ENCODE data around the gene PCBP4.
"Not testable (repeated sequence)": the region's sequence is repeated elsewhere in the genome, so short reads cannot be mapped to it uniquely, and the experiment has no call there.

PCBP4 gene

DNA sequence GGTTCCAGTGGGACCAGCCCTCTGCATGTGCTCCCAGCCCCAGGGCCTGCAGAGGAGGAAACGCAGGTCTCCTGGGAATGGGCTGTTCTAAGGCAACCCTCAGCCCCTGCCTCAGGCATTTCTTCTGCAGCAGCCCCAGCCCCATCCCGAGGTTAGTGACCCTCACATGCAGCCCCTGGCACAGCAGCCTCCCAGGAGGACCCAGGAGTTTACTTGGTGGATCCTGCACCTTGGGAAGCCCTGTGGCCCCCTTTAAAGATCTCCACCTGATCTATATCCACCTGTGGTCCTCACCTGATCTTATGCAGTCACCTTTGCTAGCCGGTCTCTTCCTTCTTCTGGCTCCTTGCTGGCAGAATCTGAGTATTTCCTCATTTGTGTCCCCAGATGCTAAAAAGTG, 38.3 kb downstream of the PCBP4 start:
- in situ Hi-C loops (cut with MboI; ENCODE audit: low sequenced_read_pairs): not testable (repeated sequence)

DNA sequence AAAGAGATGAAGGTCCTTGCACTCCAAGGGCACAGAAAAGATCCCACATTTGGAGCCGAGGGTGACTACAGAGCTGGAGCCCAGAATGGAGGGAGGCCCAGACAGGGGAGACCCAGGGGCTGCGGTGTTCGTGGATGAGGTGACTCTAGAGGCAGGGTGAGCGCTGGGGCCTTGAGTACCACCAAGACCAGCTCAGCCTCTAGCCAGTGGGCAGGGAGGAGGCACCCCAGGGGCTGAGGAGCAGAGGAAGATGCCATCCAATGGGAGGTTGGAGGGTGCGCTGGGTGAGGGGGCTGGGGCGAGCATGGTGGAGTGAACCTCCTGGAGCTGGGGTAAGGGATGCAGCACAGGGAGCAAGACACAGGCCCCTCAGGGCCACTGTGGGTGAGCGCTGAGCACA, 38.8 kb downstream of the PCBP4 start:
- in situ Hi-C loops (cut with MboI; ENCODE audit: low sequenced_read_pairs): no loop called here

DNA sequence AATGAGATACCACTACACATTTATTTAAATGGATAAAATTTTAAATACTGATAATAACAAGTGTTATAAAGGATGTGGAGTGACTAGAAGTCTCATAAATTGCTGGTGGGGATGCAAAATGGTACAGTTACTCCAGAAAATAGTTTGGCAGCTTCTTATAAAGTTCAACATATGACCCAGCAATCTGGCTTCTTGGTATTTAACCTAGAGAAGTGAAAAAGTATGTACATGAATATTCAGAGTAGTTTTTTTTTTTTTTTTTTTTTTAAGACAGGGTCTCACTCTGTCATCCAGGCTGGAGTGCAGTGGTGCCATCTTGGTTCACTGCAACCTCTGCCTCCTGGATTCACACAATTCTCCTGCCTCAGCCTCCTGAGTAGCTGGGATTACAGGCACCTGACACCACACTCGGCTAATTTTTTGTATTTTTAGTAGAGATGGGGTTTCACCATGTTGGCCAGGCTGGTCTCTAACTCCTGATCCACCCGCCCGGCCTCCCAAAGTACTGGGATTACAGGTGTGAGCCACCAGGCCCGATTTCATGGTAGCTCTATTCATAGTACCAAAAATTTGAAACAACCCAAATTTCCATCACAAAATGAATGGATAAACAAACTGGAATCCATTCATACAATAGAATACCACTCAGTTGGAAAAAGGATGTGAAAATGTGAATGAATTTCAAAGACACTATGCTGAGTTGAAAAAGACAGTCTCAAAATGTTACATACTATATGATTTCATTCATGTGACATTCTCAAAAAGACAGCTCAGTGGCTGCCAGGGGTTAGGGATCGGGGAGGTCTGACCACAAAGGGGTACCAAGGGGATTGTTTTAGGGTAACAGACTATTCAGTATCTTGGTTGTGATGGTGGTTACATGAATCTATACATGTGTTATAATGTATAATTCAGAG, 39.9 kb downstream of the PCBP4 start:
- in situ Hi-C loops (cut with MboI; ENCODE audit: low sequenced_read_pairs): no loop called here

DNA sequence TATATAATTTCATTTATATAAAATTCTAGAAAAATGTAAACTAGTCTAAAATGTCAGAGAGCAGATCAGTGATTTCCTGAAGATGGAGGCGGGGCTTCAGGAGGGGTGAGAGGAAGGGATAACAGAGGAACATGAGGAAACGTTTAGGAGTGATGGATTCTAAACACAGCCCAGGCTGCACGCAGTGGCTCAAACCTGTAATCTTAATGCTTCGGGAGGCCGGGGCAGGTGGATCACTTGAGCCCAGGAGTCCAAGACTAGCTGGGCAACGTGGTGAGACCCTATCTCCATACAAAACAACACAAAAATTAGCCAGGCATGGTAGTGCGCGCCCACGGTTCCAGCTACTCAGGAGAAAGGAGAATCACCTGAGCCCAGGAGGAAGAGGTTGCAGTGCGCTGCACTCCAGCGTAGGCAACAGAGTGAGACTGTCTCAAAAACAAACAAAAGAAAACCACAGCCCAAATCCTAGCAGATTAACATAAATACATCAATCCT, 46.1 kb downstream of the PCBP4 start:
- in situ Hi-C loops (cut with MboI; ENCODE audit: low sequenced_read_pairs): no loop called here

DNA sequence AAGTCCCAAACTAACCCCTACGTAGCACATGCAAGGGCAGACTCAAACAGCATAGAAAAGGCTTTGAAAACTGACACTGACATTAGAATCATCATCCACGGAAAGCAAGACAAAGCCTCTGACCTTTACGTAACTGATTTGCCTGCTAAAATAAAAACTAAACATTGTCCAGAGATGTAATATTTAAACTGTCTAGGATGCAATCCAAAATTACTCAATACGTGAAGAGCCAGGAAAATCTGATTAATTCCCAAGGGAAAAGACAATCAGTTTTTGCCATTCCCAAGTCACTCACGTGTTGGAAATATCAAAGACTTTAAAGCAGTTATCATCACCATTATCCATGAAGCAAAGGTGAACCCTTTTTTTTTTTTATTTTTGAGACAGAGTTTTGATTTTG, 50.8 kb downstream of the PCBP4 start:
- in situ Hi-C loops (cut with MboI; ENCODE audit: low sequenced_read_pairs): no loop called here

DNA sequence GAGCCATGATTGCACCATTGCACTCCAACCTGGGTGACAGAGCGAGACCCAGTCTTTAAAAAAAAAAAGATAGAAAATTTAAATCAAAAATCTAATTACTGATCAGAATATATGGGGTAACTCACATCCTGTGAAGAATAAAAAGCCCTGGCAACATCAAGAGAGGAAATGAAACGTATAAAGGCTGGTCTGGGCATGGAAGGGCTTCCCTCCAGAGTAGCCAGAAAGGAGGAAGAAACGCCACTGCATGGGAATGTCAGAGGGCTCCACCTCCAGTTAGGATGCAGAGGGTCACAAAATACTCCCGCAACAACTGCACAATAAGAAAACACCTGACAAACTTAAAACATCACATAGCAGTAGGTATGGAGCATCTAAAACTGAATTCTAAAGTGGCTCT, 59.2 kb downstream of the PCBP4 start:
- in situ Hi-C loops (cut with MboI; ENCODE audit: low sequenced_read_pairs): no loop called here
